Testis (tissue), 3 donors: ENCODE measurements around the gene SIMC1. TPM values are rescaled to one million over a fixed set of nuclear protein-coding genes. Genes with fewer than 3 reads are reported as not detected.

ENCODE experiments used
- DNase-seq: peaks from one replicate; pipeline ENCODE4 v3.0.0-alpha.2; 2019
- H3K27ac ChIP-seq, 2 donors: fragments of 200-600 bp; sonication (generic); one replicate each; pipeline ENCODE4 v1.5.1; 2019
- H3K27me3 ChIP-seq: fragments of 200-600 bp; sonication (generic); one replicate; pipeline ENCODE4 v1.5.1; 2019
- H3K36me3 ChIP-seq: fragments of 200-600 bp; sonication (generic); one replicate; pipeline ENCODE4 v1.5.1; 2017; ENCODE audit warnings: low read depth; ENCODE audit errors: missing control alignments
- H3K4me1 ChIP-seq: fragments of 200-600 bp; sonication (generic); one replicate; pipeline ENCODE4 v1.5.1; 2019
- H3K4me3 ChIP-seq, 2 donors: fragments of 200-600 bp; sonication (generic); one replicate each; pipeline ENCODE4 v1.5.1; 2017 to 2019
- H3K9me3 ChIP-seq: fragments of 200-600 bp; sonication (generic); one replicate; pipeline ENCODE4 v1.5.1; 2017
- CTCF ChIP-seq, 3 experiments: fragments of 450-650 bp in 2 of 3; fragments of 200-600 bp in 1 of 3; sonication (generic) in 1 of 3; IDR thresholded peaks; one replicate each; pipeline ENCODE4 v1.5.1; 2016 to 2019; ENCODE audit warnings: antibody characterized with exemption in 3 of 3, mild to moderate bottlenecking in 2 of 3, moderate library complexity in 1 of 3
- POLR2A ChIP-seq: fragments of 450-650 bp; IDR thresholded peaks from one replicate; pipeline ENCODE4 v1.6.1; 2017; ENCODE audit warnings: antibody characterized with exemption, mild to moderate bottlenecking, moderate library complexity
- WGBS, 2 donors: methylation state at CpG; one replicate each; pipeline ENCODE4 v1.1.5; 2018; 5-methylcytosine and 5-hydroxymethylcytosine counted together
- intact Hi-C: fragments of 100-400 bp; cut with DNase I; formaldehyde crosslinking; loops from one replicate; pipeline ENCODE4 v1.15.1; 2023; ENCODE audit warnings: low total_unique reads
- polyA plus RNA-seq: library from polyadenylated mRNA; stranded (reverse); fragments of 350-450 nt; fragmentation: Illumina TruSeq; extraction: RNeasy Lipid Tissue Mini Kit (QIAGEN cat#74804); gene quantifications from one replicate; pipeline ENCODE4 v1.2.3, GENCODE V29; 2014; ENCODE audit warnings: low read depth, low replicate concordance; ENCODE audit not compliant: insufficient read depth
- total RNA-seq, 2 donors: library from RNA; depleted of rRNA; stranded (reverse); fragments of >200 nt; gene quantifications; one replicate each; pipeline ENCODE4 v1.2.3, GENCODE V29; 2016

The SIMC1 gene
- total and polyA plus RNA-seq, 3 donors from 2014 or later, result 97.9 to 119 (median 106) TPM

DNA sequence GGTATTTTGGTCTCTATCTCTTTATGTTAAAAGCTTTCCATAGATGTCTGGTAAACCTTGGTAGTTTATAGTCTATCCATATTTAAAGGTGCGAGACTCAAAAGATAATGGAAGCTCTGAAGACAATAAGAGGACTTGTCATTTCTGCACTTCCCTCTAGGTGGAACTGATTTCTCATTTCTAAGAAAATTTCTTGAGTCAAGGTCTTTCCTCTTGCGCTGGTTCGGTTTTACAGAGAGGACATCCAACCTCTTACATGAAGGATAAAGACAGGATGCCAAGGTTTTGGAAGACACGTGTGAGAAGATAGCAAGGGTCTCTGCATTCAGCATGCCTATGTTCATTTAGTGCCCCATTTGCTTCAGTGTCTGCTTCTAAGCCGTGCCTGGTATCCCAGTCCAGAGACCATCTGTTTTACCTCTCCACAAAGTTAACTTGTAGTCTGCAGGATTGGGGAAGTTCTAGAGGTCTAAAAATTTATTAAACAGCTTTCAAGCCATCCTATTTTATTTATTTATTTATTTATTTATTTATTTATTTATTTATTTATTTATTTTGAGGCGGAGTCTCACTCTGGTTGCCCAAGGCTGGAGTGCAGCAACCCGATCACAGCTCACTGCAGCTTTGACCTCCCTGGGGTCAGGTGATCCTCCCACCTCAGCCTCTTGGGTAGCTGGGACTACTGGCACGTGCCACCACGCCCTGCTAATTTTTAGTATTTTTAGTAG is 81.8 kb downstream of the SIMC1 start:
- Histone ChIP-seq H3K4me3 (no peak overlapping the region), H3K27ac (no peak overlapping the region), H3K4me1 (peaks cover 12% of the 10 kb centered on the region), H3K9me3 (no peaks in the 10 kb centered on the region), H3K27me3 (no peaks in the 10 kb centered on the region), H3K36me3 (no peaks in the 10 kb centered on the region)
- TF ChIP-seq CTCF (IDR thresholded peaks at IDR 0.05) (peak in 2 of 3 experiments; percentile 7 to 19), POLR2A (no peak)
- intact Hi-C loops, result no loop called here
- DNase-seq, result no peak
- 84 to 88% methylated on average over 9 of the region's 9 CpGs for WGBS, 2 donors

- H3K27me3 ChIP-seq, result no peaks in the 10 kb centered on the region
- no peak overlapping the region for H3K27ac ChIP-seq
- H3K4me3 ChIP-seq, result no peak overlapping the region
- H3K36me3 ChIP-seq, result no peaks in the 10 kb centered on the region
- H3K4me1 ChIP-seq, result peaks cover 12% of the 10 kb centered on the region
- TF ChIP-seq POLR2A (no peak), CTCF (IDR thresholded peaks at IDR 0.05) (no peak)
- intact Hi-C loops, result no loop called here
- H3K9me3 ChIP-seq, result no peaks in the 10 kb centered on the region
- 90 to 99% methylated on average over 3 of the region's 3 CpGs for WGBS, 2 donors
- DNase-seq, result no peak
Measured at GRCh38 chr5:176320577-176320976, 82.4 kb downstream of the SIMC1 start.

DNA sequence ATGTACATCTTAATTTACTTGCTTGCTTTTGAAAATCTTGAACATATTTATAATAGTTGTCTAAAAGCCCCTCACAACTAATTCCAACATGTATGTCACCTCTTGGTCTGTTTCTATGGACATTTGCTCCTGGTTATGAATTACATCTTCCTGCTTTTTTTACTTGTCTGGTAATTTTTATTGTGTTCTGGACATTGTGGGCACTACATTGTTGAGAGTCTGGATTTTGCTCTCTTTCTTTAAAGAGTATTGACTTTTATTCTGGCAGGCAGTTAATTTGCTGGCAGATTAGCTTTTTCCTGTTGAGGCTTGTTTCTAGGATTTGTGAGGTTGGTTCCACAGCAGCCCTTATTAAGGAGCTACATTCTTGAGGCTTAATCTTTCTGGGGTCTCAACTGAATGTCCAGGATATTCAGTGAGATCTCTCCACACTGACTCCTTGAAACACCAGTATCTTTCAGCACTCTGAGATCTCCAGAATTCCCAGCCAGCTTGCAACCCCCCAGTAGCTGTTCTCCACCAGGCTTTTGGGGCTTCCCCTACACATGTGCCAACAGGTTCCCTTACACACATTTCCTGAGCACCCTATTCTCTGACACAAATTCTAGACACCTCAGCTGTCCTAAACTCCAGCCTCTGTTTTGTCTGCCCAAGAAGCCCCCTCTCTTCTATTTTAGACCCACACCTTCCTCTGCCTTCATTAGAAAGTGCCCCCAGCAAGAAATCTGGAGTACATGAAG is 96.0 kb downstream of the SIMC1 start:
- no peaks in the 10 kb centered on the region for H3K36me3 ChIP-seq
- no peak for TF ChIP-seq CTCF (IDR thresholded peaks at IDR 0.05)
- no peak for TF ChIP-seq POLR2A

DNA sequence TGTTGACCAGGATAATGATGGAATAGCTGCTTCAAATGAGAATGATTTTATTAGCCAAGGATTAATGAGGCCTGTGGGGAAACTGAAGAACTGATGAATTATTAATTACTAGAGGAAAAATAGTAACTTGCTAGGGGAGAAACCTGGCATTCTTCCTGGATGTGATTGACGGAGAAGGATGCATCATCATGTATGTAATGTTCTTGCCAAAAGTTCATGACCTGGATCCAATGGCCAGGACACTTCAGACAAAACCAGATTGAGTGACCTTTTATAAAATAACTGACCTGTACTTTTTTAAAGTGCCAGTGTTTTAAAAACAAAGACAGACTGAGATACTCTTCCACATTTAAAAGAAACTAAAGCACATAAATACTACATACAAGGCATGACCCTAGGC is 99.7 kb downstream of the SIMC1 start:
- intact Hi-C loops, result no loop called here
- H3K4me3 ChIP-seq, result no peak overlapping the region

More for the DNA sequence above, 96.0 kb downstream of the SIMC1 start:
- no peaks in the 10 kb centered on the region for H3K27me3 ChIP-seq
- no peak overlapping the region for H3K4me3 ChIP-seq
- peaks cover 4% of the 10 kb centered on the region for H3K4me1 ChIP-seq
- intact Hi-C loops, result no loop called here
- H3K9me3 ChIP-seq, result no peaks in the 10 kb centered on the region
- no peak for DNase-seq
- H3K27ac ChIP-seq, result no peak overlapping the region

More for the DNA sequence above, 99.7 kb downstream of the SIMC1 start:
- peaks cover 4% of the 10 kb centered on the region for H3K4me1 ChIP-seq
- no peak for DNase-seq
- no peaks in the 10 kb centered on the region for H3K9me3 ChIP-seq
- TF ChIP-seq POLR2A, result no peak
- TF ChIP-seq CTCF (IDR thresholded peaks at IDR 0.05), result no peak
- 42 to 54% methylated on average over 1 of the region's 1 CpG for WGBS, 2 donors
- peak overlapping the region in 1 of 2 donors; percentile 4 for H3K27ac ChIP-seq
- H3K27me3 ChIP-seq, result no peaks in the 10 kb centered on the region
- no peaks in the 10 kb centered on the region for H3K36me3 ChIP-seq
